Gastrocnemius medialis (tissue), 4 donors: ENCODE measurements around the gene SDHA.
"Not testable (repeated sequence)": the region's sequence is repeated elsewhere in the genome, so short reads cannot be mapped to it uniquely, and the experiment has no call there.

Source experiments
- CTCF ChIP-seq, 5 experiments: fragments of 450-650 bp in 3 of 5; fragments of 200-600 bp in 2 of 5; sonication (generic) in 2 of 5; IDR thresholded peaks in 4 of 5; conservative IDR thresholded peaks in 1 of 5; 1 replicate in 4 of 5; 2 replicates in 1 of 5; pipeline ENCODE4 v1.5.1; 2016 to 2019; ENCODE audit warnings: antibody characterized with exemption in 5 of 5, mild to moderate bottlenecking in 3 of 5, moderate library complexity in 3 of 5
- POLR2A ChIP-seq, 2 donors: fragments of 450-650 bp; IDR thresholded peaks; one replicate each; pipeline ENCODE4 v1.6.1; 2017; ENCODE audit warnings: antibody characterized with exemption in 2 of 2, mild to moderate bottlenecking in 2 of 2, moderate library complexity in 2 of 2

- not testable (repeated sequence) for TF ChIP-seq CTCF (IDR thresholded peaks at IDR 0.05 in 4 of 5, conservative IDR thresholded peaks at IDR 0.05 in 1 of 5); POLR2A (IDR thresholded peaks at IDR 0.05)
Measured at GRCh38 chr5:271828-272167, 53.7 kb downstream of the SDHA start.
